SIG-M5 treated with dmso at 0.1 percent for 504 hours (cell line): Measurements from ENCODE around the gene LYPD4.
A peak's percentile ranks its signal among the peaks of the same experiment; 100 is the strongest.
"Not testable (repeated sequence)": the region's sequence is repeated elsewhere in the genome, so short reads cannot be mapped to it uniquely, and the experiment has no call there.

Source experiments
- DNase-seq: peaks from one replicate; lab custom pipeline; 2025; ENCODE audit not compliant: unreplicated experiment; lab: John Stamatoyannopoulos, UW

The LYPD4 gene

GRCh38 chr19:41875973-41876372 lies 31.5 kb upstream of the LYPD4 start:
- DNase-seq = not testable (repeated sequence)

DNA sequence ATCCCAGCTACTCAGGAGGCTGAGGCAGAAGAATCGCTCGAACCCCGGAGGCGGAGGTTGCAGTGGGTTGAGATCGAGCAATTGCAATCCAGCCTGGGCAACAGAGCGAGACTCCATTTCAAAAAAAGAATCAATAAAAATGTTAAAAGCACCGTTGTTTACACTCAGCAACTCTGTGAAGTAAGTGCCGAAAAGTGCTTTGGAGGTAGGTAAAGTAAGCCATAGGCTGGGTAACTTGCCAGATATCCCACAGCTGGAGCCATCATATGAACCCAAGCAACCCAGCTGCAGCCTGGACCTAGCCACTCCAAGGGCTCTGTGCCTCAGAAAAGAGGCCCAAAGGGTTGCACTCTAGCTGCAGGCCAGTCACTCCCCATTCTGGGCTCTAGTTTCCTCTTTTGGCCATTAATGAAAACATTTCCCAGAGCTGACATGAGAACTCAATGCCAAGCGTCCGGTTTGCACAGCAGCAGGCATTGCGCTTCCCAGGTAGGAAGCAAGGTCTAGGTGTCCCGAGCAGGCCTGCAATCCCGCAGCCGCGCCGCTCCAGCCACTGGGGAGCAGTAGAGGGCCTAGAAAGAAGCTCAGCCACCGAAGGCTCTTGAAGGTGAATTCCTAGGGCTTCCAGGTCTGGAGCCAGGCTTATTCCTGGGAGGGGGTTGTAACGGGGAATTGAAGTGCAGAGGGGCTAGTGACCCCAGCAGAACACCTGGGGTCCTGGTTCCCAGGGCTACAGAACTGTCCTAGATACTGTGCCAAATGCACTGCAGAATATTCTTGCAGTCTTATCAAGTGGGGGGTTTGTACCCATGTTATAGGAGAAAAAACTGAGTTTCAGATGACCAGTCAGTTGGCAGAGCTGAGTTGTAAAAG lies 28.5 kb upstream of the LYPD4 start:
- peak; percentile 68 for DNase-seq

DNA sequence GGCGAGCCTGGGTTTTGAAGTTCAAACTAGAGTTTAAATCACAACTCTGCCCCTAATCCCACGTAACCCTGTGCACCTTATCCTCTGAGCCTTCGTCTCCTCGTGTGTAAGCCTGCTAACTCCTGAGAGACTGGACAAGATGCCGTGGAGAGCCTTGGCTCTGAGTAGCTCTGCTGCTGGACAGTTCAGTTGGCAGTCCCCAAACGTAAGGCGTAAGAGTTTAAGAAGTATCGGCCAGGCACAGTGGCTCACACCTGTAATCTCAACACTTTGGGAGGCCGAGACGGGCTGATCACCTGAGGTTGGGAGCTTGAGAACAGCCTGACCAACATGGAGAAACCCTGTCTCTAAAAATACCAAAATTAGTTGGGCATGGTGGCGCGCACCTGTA lies 27.9 kb upstream of the LYPD4 start:
- no peak for DNase-seq

- peak; percentile 76 for DNase-seq
Observed at GRCh38 chr19:41871573-41872383, 27.3 kb upstream of the LYPD4 start.

DNA sequence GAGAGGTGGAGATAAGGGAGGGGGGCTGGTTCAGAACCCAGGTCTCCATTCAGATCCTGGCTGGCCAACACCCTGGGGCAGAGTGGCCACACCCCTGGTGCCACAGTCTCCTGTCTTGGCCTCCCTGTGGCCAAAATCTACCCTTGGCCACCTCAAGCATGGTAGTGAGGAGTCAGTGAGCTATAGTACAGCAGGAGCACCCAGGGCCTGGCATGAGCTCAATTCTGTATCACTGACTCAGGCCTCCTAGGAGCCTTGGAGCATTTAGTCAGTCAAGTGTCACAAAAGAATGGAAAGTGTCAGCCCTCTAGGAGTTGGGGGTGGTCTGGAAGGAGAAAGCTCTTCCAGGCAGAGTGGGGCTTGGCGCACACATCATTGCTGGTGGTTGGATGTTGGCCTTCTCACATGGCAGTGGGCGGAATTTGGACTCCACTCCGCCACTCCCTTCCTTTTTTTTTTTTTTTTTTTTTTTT lies 26.0 kb upstream of the LYPD4 start:
- no peak for DNase-seq

DNA sequence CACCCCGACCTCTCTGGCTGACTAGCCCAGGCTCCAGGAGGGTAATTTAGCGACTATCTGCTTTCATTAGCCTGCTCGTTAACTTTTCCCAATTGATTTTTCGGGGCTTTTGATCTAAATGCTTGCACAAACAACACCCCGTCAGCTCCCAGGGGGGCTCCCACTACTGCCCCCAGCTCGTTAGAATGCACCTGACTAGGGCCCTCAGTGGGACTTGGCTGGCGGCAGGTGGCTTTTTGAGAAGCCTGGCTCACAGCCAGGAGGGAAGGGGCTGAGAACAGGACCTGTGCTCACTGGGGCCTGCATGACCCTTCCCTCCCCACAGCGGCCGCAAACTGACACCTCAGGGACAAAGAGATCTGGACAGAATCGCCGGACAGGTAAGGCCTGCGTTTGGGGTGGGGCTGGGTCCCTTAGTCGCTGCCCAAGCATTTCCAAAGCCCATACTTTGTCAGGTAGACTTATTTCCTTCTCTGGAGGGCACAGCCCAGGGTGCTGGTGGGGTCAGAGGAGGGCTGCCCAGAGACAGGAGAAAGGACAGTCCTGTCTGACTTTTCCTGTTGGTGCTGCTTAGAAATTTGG lies 25.0 kb upstream of the LYPD4 start:
- DNase-seq = no peak

GRCh38 chr19:41868989-41869300 lies 24.5 kb upstream of the LYPD4 start:
- DNase-seq = no peak

DNA sequence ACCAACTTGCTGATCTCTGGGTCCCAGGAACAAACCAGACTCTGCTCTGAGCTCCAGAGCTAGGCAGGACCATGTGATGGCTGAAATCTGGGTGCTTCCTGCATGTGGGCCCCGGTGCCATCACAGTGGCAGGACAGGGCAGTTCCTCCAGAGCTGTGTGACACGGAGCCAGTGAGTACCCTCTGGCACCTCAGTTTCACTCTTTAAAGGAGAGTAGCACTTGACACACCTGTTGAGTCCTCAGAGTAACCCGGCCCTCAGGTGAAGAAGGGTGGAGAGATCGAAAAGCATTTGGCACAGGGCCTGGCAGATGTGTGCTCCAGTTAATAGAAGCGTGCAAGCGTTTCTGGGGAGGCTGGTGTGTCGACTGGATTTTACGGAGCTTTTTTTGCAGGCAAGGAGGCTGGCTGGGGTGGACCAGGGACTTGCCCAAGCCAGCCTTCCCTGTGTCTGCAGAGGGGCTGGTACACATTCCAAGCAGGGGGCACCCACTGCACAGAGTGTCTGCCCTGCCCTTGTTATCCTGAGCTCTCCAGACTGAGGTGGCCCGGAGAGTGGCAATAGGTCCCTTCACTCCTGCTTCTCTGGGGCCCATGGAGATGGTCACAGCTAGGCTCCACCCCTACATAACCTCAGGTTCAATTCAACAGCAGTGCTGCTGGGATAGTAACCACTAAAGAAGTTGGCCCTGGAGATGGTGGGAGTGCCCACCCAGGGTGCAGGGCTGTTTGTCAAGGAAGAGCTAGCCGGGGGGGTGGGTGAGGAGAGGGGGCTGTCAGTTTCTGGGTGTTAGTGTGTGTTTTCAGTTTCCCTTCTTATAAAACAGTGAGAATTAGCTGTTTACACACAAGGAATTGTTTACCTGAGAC lies 23.9 kb upstream of the LYPD4 start:
- DNase-seq = no peak

- no peak for DNase-seq
Observed at GRCh38 chr19:41866284-41866683, 21.8 kb upstream of the LYPD4 start.

- no peak for DNase-seq
Observed at GRCh38 chr19:41864374-41864773, 19.9 kb upstream of the LYPD4 start.

- DNase-seq = peak; percentile 54
Observed at GRCh38 chr19:41863209-41863931, 18.9 kb upstream of the LYPD4 start.

DNA sequence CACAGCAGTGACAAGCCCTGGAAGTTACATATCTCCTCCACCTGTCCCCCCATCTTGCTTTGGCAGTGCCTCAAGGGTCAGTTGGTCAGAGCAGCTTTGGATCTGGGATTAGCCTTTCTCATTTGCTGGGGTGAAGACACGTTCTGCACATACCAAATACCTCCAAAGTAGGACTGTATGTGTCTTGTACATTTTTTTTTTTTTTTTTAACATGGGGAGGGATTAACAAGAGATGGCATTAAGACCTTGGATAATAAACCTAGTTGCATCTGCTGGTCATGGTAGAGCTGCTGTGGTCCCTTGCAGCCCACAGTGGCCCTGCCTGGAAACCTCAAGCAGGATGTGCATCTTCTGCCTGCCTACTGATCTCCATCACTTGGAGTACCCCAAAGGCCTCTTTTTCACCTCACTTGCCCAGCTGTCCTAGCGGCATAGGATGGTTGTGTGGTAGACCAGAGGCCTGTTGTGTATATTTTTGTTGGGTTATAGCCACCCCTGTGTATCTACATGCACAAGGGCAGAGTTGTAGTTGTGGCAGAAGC lies 18.0 kb upstream of the LYPD4 start:
- DNase-seq = no peak

DNA sequence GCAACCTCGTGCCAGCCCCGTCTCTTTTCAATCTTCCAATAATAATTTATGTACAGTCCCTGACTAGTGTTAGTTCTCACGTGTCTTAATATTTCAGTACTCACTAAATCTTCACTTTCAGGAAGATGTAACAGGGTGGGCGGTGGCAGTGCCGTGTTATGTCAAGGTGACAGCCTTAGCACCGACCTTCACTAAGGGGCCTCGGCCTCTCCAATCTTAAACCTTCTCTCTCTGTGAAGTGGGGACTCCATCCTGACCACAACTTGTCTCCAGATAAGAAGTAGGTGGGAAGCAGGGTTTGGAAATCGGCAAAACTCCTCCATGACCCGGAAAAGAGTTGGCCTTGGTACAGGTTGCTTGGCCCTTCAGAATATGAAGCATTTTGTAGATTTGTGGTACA lies 17.4 kb upstream of the LYPD4 start:
- no peak for DNase-seq

GRCh38 chr19:41861116-41861768 lies 16.8 kb upstream of the LYPD4 start:
- no peak for DNase-seq

DNA sequence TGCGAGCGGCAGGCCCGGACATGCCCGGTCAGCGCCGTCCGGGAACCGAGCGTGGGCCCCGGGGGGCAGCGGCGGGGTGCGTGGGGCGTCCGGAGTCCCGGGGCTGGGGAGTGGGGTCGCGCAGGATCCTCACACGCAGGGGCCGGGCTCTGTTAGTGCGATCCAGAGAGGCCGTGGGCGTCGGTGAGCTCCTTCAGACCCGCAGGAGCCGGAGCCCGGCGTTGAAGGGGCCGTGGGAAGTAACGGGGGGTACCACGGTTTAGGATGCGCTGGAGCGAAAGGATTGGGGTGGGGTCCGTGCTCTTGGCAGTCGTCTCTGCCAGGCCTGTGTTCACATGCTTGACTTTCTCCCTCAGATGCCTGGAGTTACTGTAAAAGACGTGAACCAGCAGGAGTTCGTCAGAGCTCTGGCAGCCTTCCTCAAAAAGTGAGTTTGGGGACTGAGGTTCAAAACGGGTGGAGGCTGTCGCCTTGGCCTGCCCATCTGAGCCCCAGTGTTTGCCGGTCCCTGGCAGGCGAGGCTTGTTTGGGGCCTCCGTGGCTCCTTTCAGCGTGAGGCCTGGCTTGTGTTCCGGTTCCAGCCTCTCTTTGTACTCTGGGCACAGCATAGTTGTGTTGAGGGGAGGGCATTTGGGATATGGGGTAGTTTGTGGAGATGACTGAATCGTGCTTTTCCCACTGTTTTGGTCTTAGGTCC lies 16.1 kb upstream of the LYPD4 start:
- DNase-seq = no peak

- peak; percentile 98 for DNase-seq
Observed at GRCh38 chr19:41859618-41860418, 15.3 kb upstream of the LYPD4 start, which contains the start of gene RPS19. RPS19 (plus strand) TSS chr19:41860255; CDS start chr19:41860775, 520 bp downstream.

- DNase-seq = no peak
Observed at GRCh38 chr19:41859213-41859617, 14.7 kb upstream of the LYPD4 start.

DNA sequence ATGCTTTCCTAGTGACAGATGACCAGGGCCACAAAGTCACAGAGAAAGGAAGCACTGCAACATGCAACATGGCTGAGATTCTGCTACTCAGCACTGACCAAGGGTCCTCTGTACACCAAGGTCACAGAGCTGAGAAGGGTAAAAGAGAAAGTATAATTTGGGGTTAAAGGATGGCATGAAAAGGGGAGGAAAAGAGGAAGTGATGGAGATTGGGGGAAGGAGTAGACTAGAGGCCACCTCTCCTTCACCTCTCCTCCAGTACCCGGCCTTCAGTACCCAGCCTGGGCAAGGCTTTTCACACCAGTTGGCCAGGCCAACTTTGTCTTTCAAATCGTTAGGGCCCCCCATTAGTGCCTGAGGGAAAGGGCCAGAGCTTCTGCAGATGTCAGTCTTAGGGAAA lies 9.3 kb upstream of the LYPD4 start:
- no peak for DNase-seq
